GM21737 (cell line): ENCODE data around the gene GALNT3.

Source experiments
- ATAC-seq: cut with Tn5 transposase; IDR thresholded peaks from one replicate; pipeline ENCODE4 v1.9.1; 2021; ENCODE audit warnings: mild to moderate bottlenecking, moderate library complexity; ENCODE audit not compliant: unreplicated experiment

Gene GALNT3

DNA sequence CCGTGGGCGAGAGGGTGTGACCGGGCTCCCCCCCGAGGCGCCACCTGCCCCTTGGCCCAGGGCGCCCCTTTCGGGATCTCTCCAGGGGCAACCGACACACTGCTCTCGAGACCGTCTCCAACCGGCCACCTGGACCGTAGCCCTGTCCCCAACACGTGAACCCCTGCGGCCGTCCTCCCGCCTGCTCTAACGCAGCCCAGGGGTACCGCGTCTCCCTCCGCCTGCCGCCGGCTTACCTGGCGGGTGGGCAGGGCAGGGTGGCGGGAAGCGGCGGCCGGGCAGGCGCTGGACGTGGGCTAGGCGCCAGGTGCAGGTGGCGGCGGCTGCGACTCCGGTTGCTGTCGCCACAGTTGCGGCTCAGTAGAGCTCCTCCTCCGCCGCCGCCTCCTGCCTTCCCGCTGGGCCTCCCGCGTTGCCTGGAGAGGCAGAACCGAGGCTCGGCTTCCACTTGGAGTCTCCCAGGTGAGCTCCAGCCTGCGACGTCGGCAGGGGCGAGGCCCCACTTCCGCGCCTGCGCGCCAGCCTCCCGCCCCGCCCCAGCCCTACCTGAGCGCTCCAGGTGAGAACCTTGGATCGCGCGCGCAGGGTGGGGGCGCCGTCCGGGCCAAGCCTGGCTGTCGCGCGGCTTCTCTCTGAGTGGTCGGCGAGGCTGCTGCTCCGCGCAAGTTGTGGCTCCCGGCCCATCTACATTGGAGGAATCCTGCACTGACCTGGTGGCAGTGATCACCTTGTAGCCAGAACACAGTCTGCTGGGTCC is at the start of gene GALNT3:
GALNT3 (minus strand) TSS at position 469 of the 757 bp plus-strand sequence. CDS start 23,547 bp downstream, outside the sequence.
- peak; percentile 30 for ATAC-seq

GRCh38 chr2:165843351-165843750 is 49.3 kb upstream of the GALNT3 start:
- no peak for ATAC-seq

DNA sequence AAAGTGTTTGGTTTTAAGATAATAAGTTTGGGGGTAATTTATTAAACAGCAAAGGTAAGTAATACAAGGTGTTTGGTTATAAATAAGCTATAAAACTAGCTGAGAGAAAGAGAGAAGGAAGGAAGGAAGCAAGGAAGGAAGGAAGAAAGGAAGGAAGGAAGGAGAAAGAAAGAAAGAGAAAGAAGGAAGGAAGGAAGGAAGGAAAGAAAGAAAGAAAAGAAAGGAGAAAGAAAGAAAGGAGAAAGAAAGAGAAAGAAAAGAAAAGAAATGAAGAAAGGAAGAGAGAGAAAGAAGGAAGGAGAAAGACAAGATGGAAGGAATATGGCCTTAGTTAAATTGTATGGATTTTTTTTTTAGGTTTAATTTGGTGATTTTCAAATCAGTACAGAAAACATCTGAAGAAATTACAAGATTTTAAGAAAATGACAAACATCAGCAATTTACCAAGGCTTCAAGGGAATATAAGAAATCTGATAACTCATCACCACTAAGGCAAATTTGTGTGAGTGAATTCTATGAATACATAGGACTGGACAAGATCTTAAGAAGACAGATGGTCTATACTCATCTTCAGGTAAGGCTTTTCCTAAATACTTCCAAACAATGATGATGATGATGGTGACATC is 46.4 kb upstream of the GALNT3 start:
- ATAC-seq, result no peak

GRCh38 chr2:165839610-165840009 is 45.6 kb upstream of the GALNT3 start:
- no peak for ATAC-seq

DNA sequence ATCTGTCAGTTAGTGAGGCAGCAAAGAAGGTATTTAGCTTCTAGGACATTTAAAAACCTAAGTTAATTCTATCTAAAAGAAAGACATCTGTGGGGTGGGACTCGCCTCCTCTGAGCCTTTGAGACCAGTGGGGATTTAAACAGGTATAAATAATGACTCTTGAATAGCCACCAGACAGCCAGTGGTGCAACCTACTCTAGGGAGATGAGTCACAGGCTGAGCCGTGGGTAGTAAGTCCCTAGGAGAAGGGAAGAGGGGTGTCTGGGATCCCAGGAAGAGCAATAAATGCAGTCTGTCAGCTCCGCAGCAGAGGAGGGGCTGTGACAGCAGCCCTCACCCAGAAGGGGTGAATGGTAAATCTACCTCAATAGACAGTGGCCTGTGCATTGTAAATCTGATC is 43.1 kb upstream of the GALNT3 start:
- ATAC-seq, result no peak

DNA sequence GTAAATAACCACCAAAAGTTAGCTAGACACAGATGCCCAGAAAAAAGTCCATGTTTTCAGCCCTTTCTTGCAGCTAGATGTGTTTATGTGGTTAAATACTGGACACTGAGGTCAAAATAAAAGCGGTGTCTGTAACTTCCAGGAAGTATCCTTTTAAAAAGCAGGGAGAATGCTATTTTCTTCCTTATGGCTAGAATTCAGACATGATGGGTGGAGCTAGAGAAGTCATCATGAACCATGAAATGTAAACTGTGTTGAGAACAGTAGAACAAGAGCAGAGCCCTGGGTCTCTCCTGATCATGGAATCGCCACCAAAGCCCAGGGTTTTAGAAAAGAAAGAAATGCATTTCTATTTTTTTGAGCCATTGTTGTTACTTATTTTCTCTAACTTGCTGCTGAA is 41.3 kb upstream of the GALNT3 start:
- ATAC-seq, result no peak

GRCh38 chr2:165833156-165833555 is 39.1 kb upstream of the GALNT3 start:
- no peak for ATAC-seq

DNA sequence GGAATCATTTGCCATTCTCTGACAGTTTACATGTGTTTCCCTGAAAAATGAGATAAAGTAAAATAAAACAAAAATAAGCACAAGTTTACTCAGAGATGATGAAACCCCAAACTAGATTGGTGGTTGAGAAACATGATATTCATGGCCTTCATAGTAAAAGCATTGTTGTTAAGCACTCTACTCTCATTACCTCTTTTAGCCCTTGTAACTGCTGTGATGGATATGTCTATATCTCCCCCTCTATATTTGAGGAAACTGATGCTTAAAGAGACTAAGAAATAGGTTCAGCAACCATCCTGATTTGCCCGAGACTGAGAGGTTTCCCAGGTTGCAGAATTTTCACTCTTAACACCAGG is 33.9 kb upstream of the GALNT3 start:
- no peak for ATAC-seq

GRCh38 chr2:165827016-165827920 is 33.2 kb upstream of the GALNT3 start:
- peak; percentile 77 for ATAC-seq

GRCh38 chr2:165825041-165825440 is 31.0 kb upstream of the GALNT3 start:
- ATAC-seq, result no peak

GRCh38 chr2:165820296-165820695 is 26.2 kb upstream of the GALNT3 start:
- ATAC-seq, result no peak

GRCh38 chr2:165818920-165819319 is 24.9 kb upstream of the GALNT3 start:
- ATAC-seq, result no peak

DNA sequence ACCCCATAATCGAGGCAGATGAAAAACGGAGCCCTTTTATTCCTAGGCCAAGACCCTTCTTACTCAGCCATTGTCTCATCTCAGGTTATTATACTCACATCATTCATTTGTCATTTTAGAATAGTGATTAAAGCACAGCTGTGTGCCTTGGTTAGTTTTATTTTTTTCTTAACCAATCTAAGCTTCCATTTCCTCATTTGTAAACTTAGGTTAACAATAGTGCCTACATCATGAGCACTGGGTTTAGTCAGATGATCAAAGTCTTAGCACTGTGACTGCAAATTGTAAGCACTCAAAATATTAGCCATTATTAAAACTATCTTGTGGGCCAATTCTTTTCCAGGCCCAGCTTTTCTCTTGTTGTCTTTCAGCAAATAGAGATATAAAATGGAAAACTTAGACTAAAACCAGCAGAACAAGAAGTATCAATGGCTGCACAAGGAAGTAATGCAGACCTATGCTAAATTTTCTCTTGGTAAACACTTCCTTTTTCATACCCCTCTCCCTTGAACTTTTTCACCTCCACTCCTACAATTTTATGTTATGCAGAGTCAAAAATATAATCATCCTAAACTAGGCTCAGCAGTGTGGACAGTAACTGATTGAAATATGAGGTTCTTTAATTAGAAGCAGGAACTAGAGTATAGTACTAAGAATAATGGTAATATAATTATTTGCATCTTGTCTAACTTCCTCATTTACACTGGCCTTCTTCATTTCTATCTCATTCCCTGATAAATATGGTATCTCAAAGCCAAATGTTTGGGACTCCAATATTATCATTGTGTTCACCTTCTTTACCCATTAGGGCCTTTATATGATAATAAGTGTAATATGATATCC is 21.5 kb upstream of the GALNT3 start:
- no peak for ATAC-seq

- ATAC-seq, result no peak
Observed at GRCh38 chr2:165814473-165814872, 20.4 kb upstream of the GALNT3 start.

DNA sequence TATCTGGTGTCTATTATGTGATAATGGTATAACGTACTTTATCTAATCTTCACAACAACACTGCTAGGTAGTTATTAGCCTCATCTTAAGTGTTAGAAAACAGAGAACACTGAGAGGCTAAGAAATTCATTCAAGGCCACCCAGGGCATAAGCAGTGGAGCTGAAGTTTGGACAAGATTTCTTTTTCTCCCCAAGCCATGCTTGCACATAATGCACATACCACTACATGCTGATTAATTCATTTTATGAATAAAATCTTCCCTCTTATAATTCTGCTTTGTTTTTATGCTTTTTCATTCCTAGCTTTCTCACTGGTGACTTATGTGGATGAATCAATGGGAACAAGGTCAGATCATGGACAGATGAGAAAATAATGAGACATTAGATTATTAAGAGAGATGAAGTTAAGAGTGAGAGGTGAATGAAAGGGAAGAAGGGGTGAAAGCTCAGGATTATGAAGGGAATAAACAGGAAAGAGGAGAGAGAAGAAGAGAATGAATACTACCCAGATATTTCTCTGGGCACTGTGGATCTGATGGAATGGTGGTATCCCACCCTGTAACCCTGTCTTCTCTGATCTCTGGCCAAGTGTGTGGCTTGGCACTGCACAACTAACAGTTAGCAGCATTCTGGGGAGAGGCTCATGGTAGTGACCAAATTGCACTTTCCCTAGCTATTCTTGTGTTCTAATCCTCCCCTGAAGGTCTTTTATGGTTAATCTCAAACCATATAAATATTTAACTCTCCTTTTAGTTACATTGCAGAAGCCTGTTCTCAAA is 17.7 kb upstream of the GALNT3 start:
- ATAC-seq, result no peak

DNA sequence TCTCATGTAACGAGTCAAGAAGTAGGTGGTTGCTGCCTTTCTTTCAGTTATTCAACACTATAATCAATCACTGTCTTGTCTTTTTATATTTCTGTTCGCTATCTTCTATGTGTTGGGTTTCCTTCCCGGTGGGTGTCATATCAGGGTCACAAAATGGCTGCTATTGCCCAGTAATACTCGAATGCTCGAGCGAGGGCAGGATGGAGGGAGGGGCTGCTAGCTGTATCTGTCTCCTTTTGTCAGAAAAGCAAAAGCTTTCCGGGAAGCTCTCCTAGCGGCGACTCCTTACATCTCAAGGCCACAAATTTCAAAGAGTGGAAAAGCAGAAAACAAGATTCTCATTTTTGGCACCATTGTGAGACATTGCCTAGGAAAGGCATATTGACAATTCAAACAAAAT is 16.4 kb upstream of the GALNT3 start:
- no peak for ATAC-seq

GRCh38 chr2:165804719-165805118 is 10.7 kb upstream of the GALNT3 start:
- no peak for ATAC-seq

DNA sequence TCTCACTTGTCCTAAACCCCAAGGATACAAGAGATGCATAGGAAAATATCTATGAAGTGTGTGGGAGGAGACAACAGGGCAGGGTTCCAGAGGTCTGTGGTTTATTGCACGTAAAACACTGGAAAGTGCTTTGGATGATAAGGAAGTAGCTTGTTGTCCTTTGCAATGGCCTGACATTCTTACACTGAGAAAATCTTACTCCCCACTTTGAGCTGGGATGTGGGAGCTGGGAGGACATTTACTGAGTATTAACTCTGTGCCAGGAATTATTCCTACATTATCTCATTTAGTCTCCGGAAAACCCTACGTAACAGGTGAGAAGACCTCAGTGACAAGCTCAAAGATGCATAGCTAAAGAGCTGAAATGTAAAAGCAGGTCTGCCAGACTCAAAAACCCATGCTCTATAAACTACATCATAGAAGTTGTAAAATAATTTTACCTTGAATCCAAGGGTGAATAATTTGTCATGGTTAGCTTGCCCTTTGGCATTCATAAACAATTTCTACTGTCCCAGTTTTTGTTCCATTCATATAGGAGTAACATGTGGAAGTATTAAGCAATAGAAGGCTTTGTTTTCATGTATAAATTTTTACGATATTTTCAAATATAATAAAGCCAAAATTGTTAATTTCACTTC is 9.2 kb upstream of the GALNT3 start:
- ATAC-seq, result no peak

DNA sequence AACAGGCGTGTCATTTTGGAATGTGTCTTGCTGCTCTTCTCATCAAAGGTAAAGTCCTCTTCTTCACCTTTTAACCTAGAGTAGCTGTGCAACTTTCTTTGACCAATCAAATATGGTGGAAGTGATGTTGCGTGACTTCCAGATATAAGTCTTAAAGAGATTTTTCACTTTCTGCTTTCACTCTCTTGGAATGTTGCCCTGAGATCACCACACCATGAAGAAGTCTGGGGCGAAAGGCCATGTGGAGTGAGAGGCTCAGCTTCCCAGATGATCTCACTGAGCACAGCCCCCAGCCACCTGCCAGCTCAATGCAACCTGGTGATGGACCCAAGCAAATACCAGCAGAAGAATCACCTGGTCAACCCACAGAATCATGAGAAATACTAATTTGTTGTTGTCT is 7.1 kb upstream of the GALNT3 start:
- no peak for ATAC-seq
